ENCODE measurements around the gene OGFR. TPM values are rescaled to one million over a fixed set of nuclear protein-coding genes. Genes with fewer than 3 reads are reported as not detected.
A peak's percentile ranks its signal among the peaks of the same experiment; 100 is the strongest.

The OGFR gene
- total RNA-seq, 2 experiments from 2014 or later, result 54.5 to 56.0 TPM

- Mint-ChIP-seq H3K36me3 (ENCODE audit: low read depth) (peaks cover 44% of the 10 kb centered on the region), H3K4me1 (ENCODE audit: low read depth) (peaks cover 34% of the 10 kb centered on the region), H3K27me3 (peaks cover 4% of the 10 kb centered on the region), H3K9me3 (no peaks in the 10 kb centered on the region), H3K4me3 (peak overlapping the region; percentile 89), H3K27ac (peak overlapping the region; percentile 84)
- no peak overlapping the region for H3K27ac ChIP-seq (ENCODE audit: low read depth in 1 of 2, low read length in 2 of 2)
- intact Hi-C loops (cut with DNase I, micrococcal nuclease), result loop anchor here (1.0 to 5.0 kb wide), 6 partner anchors 16 to 505 kb away; partner anchors contain the start of genes ADRM1 (in 1 of the 2), DIDO1 (in 1 of the 2) and TCFL5 (in 1 of the 2)
- no peak for DNase-seq
- ATAC-seq (ENCODE audit: poor library complexity), result no peak
- no peak overlapping the region for H3K4me3 ChIP-seq (ENCODE audit: low read length)
- no peaks in the 10 kb centered on the region for H3K9me3 ChIP-seq (ENCODE audit: control insufficient read depth in 1 of 2, insufficient read depth in 1 of 2, low read length in 2 of 2)
- peaks cover 58% of the 10 kb centered on the region for H3K36me3 ChIP-seq (ENCODE audit: insufficient read depth, low read length)
- H3K27me3 ChIP-seq (ENCODE audit: control insufficient read depth in 1 of 2, insufficient read depth in 2 of 2, low read length in 2 of 2), result no peaks in the 10 kb centered on the region
- POLR2A ChIA-PET, result interaction anchor here (1.2 to 4.3 kb wide), 4 partner anchors 13 to 308 kb away, joined by 3 to 40 read pairs (median 4); partner anchors contain the start of genes MRGBP and TCFL5
- H3K4me1 ChIP-seq (ENCODE audit: insufficient read depth, low read length), result peaks cover 41% of the 10 kb centered on the region
- CTCF ChIA-PET, result interaction anchor here (0.6 to 2.0 kb wide), 11 partner anchors 12 to 308 kb away, joined by 3 to 20 read pairs (median 3); partner anchors contain the start of gene MRGBP
- no peak for TF ChIP-seq CTCF (IDR thresholded peaks at IDR 0.05)
Observed at GRCh38 chr20:62807444-62808210, 3.0 kb downstream of the OGFR start.

- peak; percentile 58 for ATAC-seq (ENCODE audit: poor library complexity)
- Histone ChIP-seq H3K27ac (ENCODE audit: low read depth in 1 of 2, low read length in 2 of 2) (no peak overlapping the region), H3K27me3 (ENCODE audit: control insufficient read depth in 1 of 2, insufficient read depth in 2 of 2, low read length in 2 of 2) (no peaks in the 10 kb centered on the region), H3K4me1 (ENCODE audit: insufficient read depth, low read length) (peaks cover 41% of the 10 kb centered on the region), H3K36me3 (ENCODE audit: insufficient read depth, low read length) (peaks cover 61% of the 10 kb centered on the region), H3K9me3 (ENCODE audit: control insufficient read depth in 1 of 2, insufficient read depth in 1 of 2, low read length in 2 of 2) (no peaks in the 10 kb centered on the region), H3K4me3 (ENCODE audit: low read length) (no peak overlapping the region)
- CTCF ChIA-PET, result interaction anchor here (0.5 to 2.0 kb wide), 16 partner anchors 11 to 422 kb away, joined by 3 to 20 read pairs (median 4); partner anchors contain the start of gene MRGBP
- no peaks in the 10 kb centered on the region for H3K9me3 Mint-ChIP-seq
- intact Hi-C loops (cut with DNase I, micrococcal nuclease), result loop anchor here (1.0 to 5.0 kb wide), 6 partner anchors 17 to 506 kb away; partner anchors contain the start of genes ADRM1 (in 1 of the 2), DIDO1 (in 1 of the 2) and TCFL5 (in 1 of the 2)
- peak overlapping the region; percentile 84 for H3K27ac Mint-ChIP-seq
- peak; percentile 91 for TF ChIP-seq CTCF (IDR thresholded peaks at IDR 0.05)
- DNase-seq, result peak; percentile 64 to 85 (median 72)
- H3K4me1 Mint-ChIP-seq (ENCODE audit: low read depth), result peaks cover 28% of the 10 kb centered on the region
- peak overlapping the region; percentile 89 for H3K4me3 Mint-ChIP-seq
- H3K27me3 Mint-ChIP-seq, result peaks cover 4% of the 10 kb centered on the region
- H3K36me3 Mint-ChIP-seq (ENCODE audit: low read depth), result peaks cover 47% of the 10 kb centered on the region
- POLR2A ChIA-PET, result interaction anchor here (1.2 to 4.3 kb wide), 4 partner anchors 14 to 308 kb away, joined by 3 to 40 read pairs (median 4); partner anchors contain the start of genes MRGBP and TCFL5
Observed at GRCh38 chr20:62808211-62808865, 3.7 kb downstream of the OGFR start.

Measured in CD4-positive, alpha-beta T cell (primary cell).